GM19099 (cell line): Measurements from ENCODE around the gene LHFPL3.

Source experiments
- POLR2A ChIP-seq: IDR thresholded peaks from 3 replicates; pipeline ENCODE4 v1.6.1; 2011; ENCODE audit warnings: low read depth; ENCODE audit not compliant: insufficient read length; ENCODE audit errors: extremely low read depth

Gene LHFPL3

GRCh38 chr7:104775531-104775930, 447.1 kb downstream of the LHFPL3 start:
- TF ChIP-seq POLR2A: no peak

GRCh38 chr7:104777301-104777800, 448.9 kb downstream of the LHFPL3 start:
- no peak for TF ChIP-seq POLR2A

GRCh38 chr7:104779888-104780287, 451.5 kb downstream of the LHFPL3 start:
- TF ChIP-seq POLR2A: no peak

- no peak for TF ChIP-seq POLR2A
Observed at GRCh38 chr7:104784686-104785085, 456.3 kb downstream of the LHFPL3 start.

- no peak for TF ChIP-seq POLR2A
Observed at GRCh38 chr7:104789780-104790179, 461.4 kb downstream of the LHFPL3 start.

GRCh38 chr7:104790440-104790839, 462.0 kb downstream of the LHFPL3 start:
- no peak for TF ChIP-seq POLR2A

- no peak for TF ChIP-seq POLR2A
Observed at GRCh38 chr7:104791080-104791479, 462.7 kb downstream of the LHFPL3 start.

GRCh38 chr7:104793066-104793465, 464.7 kb downstream of the LHFPL3 start:
- TF ChIP-seq POLR2A: no peak

GRCh38 chr7:104794154-104794553, 465.8 kb downstream of the LHFPL3 start:
- TF ChIP-seq POLR2A: no peak

GRCh38 chr7:104794589-104794988, 466.2 kb downstream of the LHFPL3 start:
- TF ChIP-seq POLR2A: no peak

- no peak for TF ChIP-seq POLR2A
Observed at GRCh38 chr7:104795086-104795485, 466.7 kb downstream of the LHFPL3 start.

- no peak for TF ChIP-seq POLR2A
Observed at GRCh38 chr7:104795616-104796398, 467.4 kb downstream of the LHFPL3 start.

GRCh38 chr7:104800307-104800706, 471.9 kb downstream of the LHFPL3 start:
- no peak for TF ChIP-seq POLR2A

- TF ChIP-seq POLR2A: no peak
Observed at GRCh38 chr7:104801022-104801421, 472.6 kb downstream of the LHFPL3 start.

- TF ChIP-seq POLR2A: no peak
Observed at GRCh38 chr7:104803931-104804330, 475.5 kb downstream of the LHFPL3 start.

- TF ChIP-seq POLR2A: no peak
Observed at GRCh38 chr7:104804696-104805095, 476.3 kb downstream of the LHFPL3 start.

GRCh38 chr7:104805449-104806317, 477.3 kb downstream of the LHFPL3 start:
- TF ChIP-seq POLR2A: no peak

GRCh38 chr7:104807671-104808070, 479.3 kb downstream of the LHFPL3 start:
- no peak for TF ChIP-seq POLR2A
